ENCODE results near the gene PHACTR3.

PHACTR3 gene

GRCh38 chr20:59569305-59569704 is 35.0 kb upstream of the PHACTR3 start:
- TF ChIP-seq CTCF (IDR thresholded peaks at IDR 0.05): no peak
- H3K27ac ChIP-seq: no peak overlapping the region

- H3K27ac ChIP-seq: no peak overlapping the region
Measured at GRCh38 chr20:59571151-59571550, 33.2 kb upstream of the PHACTR3 start.

GRCh38 chr20:59571551-59572314 is 32.6 kb upstream of the PHACTR3 start:
- H3K27ac ChIP-seq: no peak overlapping the region
- TF ChIP-seq ZFX (IDR thresholded peaks at IDR 0.05; ENCODE audit: borderline replicate concordance): no peak
- peak; percentile 95 for TF ChIP-seq CTCF (IDR thresholded peaks at IDR 0.05)

More at GRCh38 chr20:59571151-59571550, 33.2 kb upstream of the PHACTR3 start:
- TF ChIP-seq CTCF (IDR thresholded peaks at IDR 0.05) (no peak), ZFX (IDR thresholded peaks at IDR 0.05; ENCODE audit: borderline replicate concordance) (no peak)

- TF ChIP-seq CTCF (IDR thresholded peaks at IDR 0.05) (no peak), ZFX (IDR thresholded peaks at IDR 0.05; ENCODE audit: borderline replicate concordance) (no peak)
- H3K27ac ChIP-seq: no peak overlapping the region
Measured at GRCh38 chr20:59572515-59572914, 31.8 kb upstream of the PHACTR3 start.

- TF ChIP-seq ZFX (IDR thresholded peaks at IDR 0.05; ENCODE audit: borderline replicate concordance): no peak
- no peak for TF ChIP-seq CTCF (IDR thresholded peaks at IDR 0.05)
- no peak overlapping the region for H3K27ac ChIP-seq
Measured at GRCh38 chr20:59573837-59574236, 30.5 kb upstream of the PHACTR3 start.

GRCh38 chr20:59574308-59574707 is 30.0 kb upstream of the PHACTR3 start:
- TF ChIP-seq ZFX (IDR thresholded peaks at IDR 0.05; ENCODE audit: borderline replicate concordance) (no peak), CTCF (IDR thresholded peaks at IDR 0.05) (no peak)
- no peak overlapping the region for H3K27ac ChIP-seq

GRCh38 chr20:59575216-59575615 is 29.1 kb upstream of the PHACTR3 start:
- TF ChIP-seq CTCF (IDR thresholded peaks at IDR 0.05): no peak
- TF ChIP-seq ZFX (IDR thresholded peaks at IDR 0.05; ENCODE audit: borderline replicate concordance): no peak
- H3K27ac ChIP-seq: no peak overlapping the region
